HepG2 (cell line): ENCODE measurements around the gene APOM. TPM values are rescaled to one million over a fixed set of nuclear protein-coding genes. Genes with fewer than 3 reads are reported as not detected.

Source experiments
- AHDC1 ChIP-seq: sonication (generic); formaldehyde crosslinking; IDR thresholded peaks from 2 replicates; pipeline ENCODE4 v1.5.1; 2020; ENCODE audit warnings: mild to moderate bottlenecking, missing genetic modification reagents, borderline replicate concordance
- ARNT ChIP-seq: fragments of 450-650 bp; IDR thresholded peaks from 2 replicates; pipeline ENCODE4 v1.6.1; 2017
- FOXO4 ChIP-seq: sonication (generic); formaldehyde crosslinking; conservative IDR thresholded peaks from 2 replicates; pipeline ENCODE4 v1.8.1; 2023; ENCODE audit warnings: missing genetic modification reagents
- HOXD1 ChIP-seq: sonication (generic); formaldehyde crosslinking; IDR thresholded peaks from 2 replicates; pipeline ENCODE4 v1.5.0; 2020; ENCODE audit warnings: missing genetic modification reagents
- KLF16 ChIP-seq, 2 experiments: sonication (generic) in 1 of 2; formaldehyde crosslinking in 1 of 2; IDR thresholded peaks; 2 replicates each; pipeline versions ENCODE4 v1.6.1 to v1.8.0; 2016 to 2023; ENCODE audit warnings: missing genetic modification reagents in 2 of 2, missing compliant biosample characterization in 1 of 2
- MXI1 ChIP-seq: IDR thresholded peaks from 3 replicates; pipeline ENCODE4 v1.6.1; 2012; ENCODE audit warnings: low read depth, low read length, inconsistent platforms, borderline replicate concordance
- MYC ChIP-seq: sonication (generic); formaldehyde crosslinking; IDR thresholded peaks from 2 replicates; pipeline ENCODE4 v1.9.0; 2021; ENCODE audit warnings: missing genetic modification reagents, borderline replicate concordance
- PATZ1 ChIP-seq: sonication (generic); formaldehyde crosslinking; IDR thresholded peaks from 2 replicates; pipeline ENCODE4 v1.4.0; 2020; ENCODE audit warnings: missing genetic modification reagents
- POLR2G ChIP-seq: fragments of 200-400 bp; formaldehyde crosslinking; IDR thresholded peaks from 2 replicates; pipeline ENCODE4 v1.6.1; 2018; ENCODE audit warnings: mild to moderate bottlenecking, low read depth, low read length, moderate library complexity
- PRMT3 ChIP-seq: sonication (generic); formaldehyde crosslinking; IDR thresholded peaks from 2 replicates; pipeline ENCODE4 v1.8.1; 2022; ENCODE audit warnings: low read depth, mild to moderate bottlenecking, moderate library complexity, missing genetic modification reagents, borderline replicate concordance
- SMAD1 ChIP-seq: sonication (generic); formaldehyde crosslinking; IDR thresholded peaks from 2 replicates; pipeline ENCODE4 v1.4.0; 2020; ENCODE audit warnings: missing genetic modification reagents, low read depth, mild to moderate bottlenecking, borderline replicate concordance
- STAG1 ChIP-seq: sonication (generic); formaldehyde crosslinking; IDR thresholded peaks from 2 replicates; pipeline ENCODE4 v1.4.0; 2020; ENCODE audit warnings: missing genetic modification reagents
- ZNF235 ChIP-seq: sonication (generic); formaldehyde crosslinking; IDR thresholded peaks from 2 replicates; pipeline ENCODE4 v1.8.1; 2023; ENCODE audit warnings: mild to moderate bottlenecking, missing genetic modification reagents, borderline replicate concordance
- ZNF589 ChIP-seq: sonication (generic); formaldehyde crosslinking; conservative IDR thresholded peaks from 2 replicates; pipeline ENCODE4 v1.8.0; 2022; ENCODE audit warnings: mild to moderate bottlenecking, moderate library complexity, missing genetic modification reagents
- ZNF703 ChIP-seq: sonication (generic); formaldehyde crosslinking; IDR thresholded peaks from 2 replicates; pipeline ENCODE4 v1.5.1; 2020; ENCODE audit warnings: missing genetic modification reagents, mild to moderate bottlenecking, moderate library complexity, borderline replicate concordance
- ZSCAN25 ChIP-seq: sonication (generic); formaldehyde crosslinking; IDR thresholded peaks from 2 replicates; pipeline ENCODE4 v1.8.0; 2022; ENCODE audit warnings: mild to moderate bottlenecking, missing genetic modification reagents
- polyA plus RNA-seq, 8 experiments: library from polyadenylated mRNA; depleted of rRNA in 3 of 8; stranded (reverse) in 7 of 8; unstranded in 1 of 8; fragments of >200 nt; fragmentation: Illumina TruSeq in 4 of 8; extraction: Trizol in 4 of 8; gene quantifications; 2 replicates each; pipeline versions ENCODE4 v1.2.1 to v1.2.3, GENCODE V29; 2011 to 2016; ENCODE audit warnings: low read depth in 4 of 8, missing spikeins in 1 of 8, mixed read lengths in 1 of 8; ENCODE audit not compliant: insufficient read depth in 1 of 8
- total RNA-seq, 5 experiments: library from RNA; depleted of rRNA; stranded (reverse); fragments of >200 nt; fragmentation: Illumina TruSeq; extraction: Trizol; gene quantifications; 2 replicates each; pipeline ENCODE4 v1.2.3, GENCODE V29; 2016; ENCODE audit warnings: low read depth in 1 of 5
- TF ChIP-seq, protein P1 (sequence below): sonication (generic); formaldehyde crosslinking; IDR thresholded peaks from 2 replicates; pipeline ENCODE4 v1.5.0; 2020; ENCODE audit warnings: missing genetic modification reagents

APOM gene
- total and polyA plus RNA-seq, 2 of the 13 experiments (the other 11 are each of a cell fraction or from before 2014, with no cell fraction given), result 98.2 to 1,140 TPM

GRCh38 chr6:31660381-31661261 lies 4.9 kb downstream of the APOM start, which contains the start of gene C6orf47 (continued):
- TF ChIP-seq AHDC1, result 0 out of 2 replicates have a peak, but pooled peaks have one; percentile 48
- 0 out of 2 replicates have a peak, but pooled peaks have one; percentile 16 for TF ChIP-seq SMAD1 (CRISPR knock-in tag)
- peak; percentile 82; the same call in 1 of the 3 replicates for TF ChIP-seq MXI1
- TF ChIP-seq KLF16 (CRISPR knock-in tag; IDR thresholded peaks at IDR 0.05), result peak in 1 of 2 experiments; percentile 94; a peak in 1 of 4 replicates
- no peak for TF ChIP-seq ARNT
- 0 out of 2 replicates have a peak, but pooled peaks have one; percentile 93 for TF ChIP-seq FOXO4
- TF ChIP-seq, protein P1, sequence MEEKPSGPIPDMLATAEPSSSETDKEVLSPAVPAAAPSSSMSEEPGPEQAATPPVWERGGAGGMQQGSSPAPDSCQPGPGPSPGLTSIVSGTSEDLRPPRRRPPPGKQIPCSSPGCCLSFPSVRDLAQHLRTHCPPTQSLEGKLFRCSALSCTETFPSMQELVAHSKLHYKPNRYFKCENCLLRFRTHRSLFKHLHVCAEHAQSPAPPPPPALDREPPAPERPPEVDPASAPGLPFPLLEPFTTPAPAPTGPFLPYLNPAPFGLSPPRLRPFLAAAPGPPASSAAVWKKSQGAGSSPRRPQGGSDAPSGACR (CRISPR knock-in tag), result peak; percentile 91
- TF ChIP-seq HOXD1, result peak; percentile 77
- TF ChIP-seq ZNF589, result no peak
- TF ChIP-seq PATZ1 (CRISPR knock-in tag), result peak; percentile 70
- TF ChIP-seq ZNF235, result no peak
- TF ChIP-seq MYC, result peak; percentile 65; the same call in 1 of the 2 replicates
- TF ChIP-seq ZNF703 (CRISPR knock-in tag), result no peak; the same call in 1 of the 2 replicates
- peak; percentile 45; the same call in 1 of the 2 replicates for TF ChIP-seq ZSCAN25 (CRISPR knock-in tag)
- TF ChIP-seq PRMT3 (CRISPR knock-in tag), result peak; percentile 65; the same call in 1 of the 2 replicates
- peak; percentile 24 for TF ChIP-seq STAG1
- peak; percentile 97 for TF ChIP-seq POLR2G
